Measurements from ENCODE around the gene METTL6.
"Not testable (repeated sequence)": the region's sequence is repeated elsewhere in the genome, so short reads cannot be mapped to it uniquely, and the experiment has no call there.

The METTL6 gene

DNA sequence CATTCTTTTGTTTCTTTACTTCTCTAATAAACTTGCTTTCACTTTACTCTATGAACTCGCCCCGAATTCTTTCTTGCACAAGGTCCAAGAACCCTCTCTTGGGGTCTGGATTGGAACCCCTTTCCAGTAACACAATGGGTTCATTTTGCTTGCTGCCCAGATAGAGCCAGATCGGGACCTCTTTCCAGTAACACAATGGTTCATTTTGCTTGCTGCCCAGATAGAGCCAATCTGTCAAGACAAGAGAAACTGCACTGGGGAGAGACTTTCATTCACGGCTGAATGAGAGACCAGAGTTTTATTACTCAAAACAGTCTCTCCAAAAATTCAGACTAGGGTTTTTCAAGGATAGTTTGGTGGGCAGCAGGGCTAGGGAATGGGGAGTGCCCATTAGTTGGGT, 25.4 kb downstream of the METTL6 start:
- DNase-seq: no peak

GRCh38 chr3:15399970-15400369, 27.4 kb downstream of the METTL6 start:
- DNase-seq: no peak

DNA sequence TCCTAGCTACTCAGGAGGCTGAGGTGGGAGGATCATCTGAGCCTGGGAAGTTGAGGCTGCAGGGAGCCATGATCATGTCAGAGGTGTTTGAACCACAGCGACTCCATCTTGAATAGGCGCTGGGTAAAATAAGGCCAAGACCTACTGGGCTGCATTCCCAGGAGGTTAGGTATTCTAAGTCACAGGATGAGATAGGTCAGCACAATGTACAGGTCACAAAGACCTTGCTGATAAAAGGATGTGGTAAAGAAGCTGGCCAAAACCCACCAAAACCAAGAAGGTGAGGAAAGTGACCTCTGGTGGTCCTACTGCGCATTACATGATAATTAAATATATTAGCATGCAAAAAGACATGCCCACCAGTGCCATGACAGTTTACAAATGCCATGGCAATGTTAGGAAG, 28.6 kb downstream of the METTL6 start:
- not testable (repeated sequence) for DNase-seq

- not testable (repeated sequence) for DNase-seq
Observed at GRCh38 chr3:15393252-15393651, 34.1 kb downstream of the METTL6 start.

DNA sequence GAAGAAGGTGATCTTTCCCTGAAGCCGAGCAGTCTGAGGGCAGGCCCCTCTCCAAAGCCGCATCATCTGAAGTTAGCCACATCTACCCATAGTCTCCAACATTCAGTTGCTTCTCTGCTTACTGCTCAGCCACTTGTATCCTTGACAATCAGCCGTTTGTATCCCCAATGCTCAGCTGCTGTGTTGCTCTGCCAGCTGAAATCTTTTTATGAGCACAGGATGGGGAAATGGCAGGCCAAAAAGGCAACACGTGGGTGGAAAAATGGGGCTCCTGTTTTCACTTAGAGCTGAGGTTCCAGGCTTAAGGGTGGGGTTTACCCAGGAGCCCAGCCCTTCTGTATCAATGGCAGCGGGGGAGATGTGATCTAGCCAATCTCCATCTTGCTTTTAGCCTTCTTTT, 36.3 kb downstream of the METTL6 start:
- no peak for DNase-seq

GRCh38 chr3:15390460-15390859, 36.9 kb downstream of the METTL6 start:
- DNase-seq: no peak

DNA sequence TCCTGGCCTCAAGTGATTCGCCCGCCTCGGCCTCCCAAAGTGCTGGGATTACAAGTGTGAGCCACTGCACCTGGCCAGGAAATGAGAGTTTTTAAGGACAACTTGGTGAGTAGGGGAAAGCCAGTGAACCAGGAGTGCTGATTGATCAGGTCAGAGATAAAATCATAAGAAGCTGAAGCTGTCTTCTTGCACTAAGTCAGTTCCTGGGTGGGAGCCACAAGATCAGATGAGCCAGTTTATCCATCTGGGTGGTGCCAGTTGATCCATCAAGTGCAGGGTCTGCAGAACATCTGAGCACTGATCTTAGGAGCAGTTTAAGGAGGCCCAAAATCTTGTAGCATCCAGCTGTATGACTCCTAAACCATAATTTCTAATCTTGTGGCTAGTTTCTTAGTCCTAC, 39.0 kb downstream of the METTL6 start:
- DNase-seq: not testable (repeated sequence)

DNA sequence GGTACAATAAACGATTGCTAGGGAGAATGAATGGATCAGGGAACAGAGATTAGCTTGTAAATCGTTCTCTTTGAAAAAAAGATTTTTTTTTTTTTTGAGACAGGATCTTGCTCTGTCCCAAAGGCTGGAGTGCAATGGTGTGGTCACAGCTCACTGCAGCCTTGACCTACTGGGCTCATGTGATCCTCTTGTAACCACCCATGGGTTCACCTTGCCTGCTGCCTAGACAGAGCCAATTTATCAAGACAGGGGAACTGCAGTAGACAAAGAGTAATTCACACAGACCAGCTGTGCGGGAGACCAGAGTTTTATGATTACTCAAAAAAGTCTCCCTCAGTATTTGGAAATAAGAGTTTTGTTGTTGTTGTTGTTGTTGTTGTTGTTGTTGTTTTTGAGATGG, 39.6 kb downstream of the METTL6 start:
- DNase-seq: no peak

- no peak for DNase-seq
Observed at GRCh38 chr3:15387171-15387581, 40.2 kb downstream of the METTL6 start.

GRCh38 chr3:15386654-15386955, 40.7 kb downstream of the METTL6 start:
- DNase-seq: not testable (repeated sequence)

- no peak for DNase-seq
Observed at GRCh38 chr3:15385901-15386653, 41.3 kb downstream of the METTL6 start.

DNA sequence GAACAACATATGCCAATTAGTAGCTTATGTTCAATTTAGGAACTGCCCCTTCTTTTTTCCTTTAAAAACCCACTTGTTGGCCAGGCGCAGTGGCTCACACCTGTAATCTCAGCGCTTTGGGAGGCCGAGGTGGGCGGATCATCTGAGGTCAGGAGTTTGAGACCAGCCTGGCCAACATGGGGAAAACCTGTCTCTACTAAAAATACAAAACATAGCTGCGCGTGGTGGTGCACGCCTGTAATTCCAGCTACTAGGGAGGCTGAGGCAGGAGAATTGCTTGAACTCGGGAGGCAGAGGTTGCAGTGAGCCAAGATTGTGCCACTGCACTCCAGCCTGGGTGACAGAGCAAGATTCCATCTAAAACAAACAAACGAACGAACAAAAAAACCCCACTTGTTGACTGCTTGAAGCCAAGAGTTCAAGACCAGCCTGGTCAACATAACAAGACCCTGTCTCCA, 42.1 kb downstream of the METTL6 start:
- not testable (repeated sequence) for DNase-seq

GRCh38 chr3:15384510-15385237, 42.7 kb downstream of the METTL6 start:
- no peak for DNase-seq

- DNase-seq: no peak
Observed at GRCh38 chr3:15382405-15382923, 44.9 kb downstream of the METTL6 start.

DNA sequence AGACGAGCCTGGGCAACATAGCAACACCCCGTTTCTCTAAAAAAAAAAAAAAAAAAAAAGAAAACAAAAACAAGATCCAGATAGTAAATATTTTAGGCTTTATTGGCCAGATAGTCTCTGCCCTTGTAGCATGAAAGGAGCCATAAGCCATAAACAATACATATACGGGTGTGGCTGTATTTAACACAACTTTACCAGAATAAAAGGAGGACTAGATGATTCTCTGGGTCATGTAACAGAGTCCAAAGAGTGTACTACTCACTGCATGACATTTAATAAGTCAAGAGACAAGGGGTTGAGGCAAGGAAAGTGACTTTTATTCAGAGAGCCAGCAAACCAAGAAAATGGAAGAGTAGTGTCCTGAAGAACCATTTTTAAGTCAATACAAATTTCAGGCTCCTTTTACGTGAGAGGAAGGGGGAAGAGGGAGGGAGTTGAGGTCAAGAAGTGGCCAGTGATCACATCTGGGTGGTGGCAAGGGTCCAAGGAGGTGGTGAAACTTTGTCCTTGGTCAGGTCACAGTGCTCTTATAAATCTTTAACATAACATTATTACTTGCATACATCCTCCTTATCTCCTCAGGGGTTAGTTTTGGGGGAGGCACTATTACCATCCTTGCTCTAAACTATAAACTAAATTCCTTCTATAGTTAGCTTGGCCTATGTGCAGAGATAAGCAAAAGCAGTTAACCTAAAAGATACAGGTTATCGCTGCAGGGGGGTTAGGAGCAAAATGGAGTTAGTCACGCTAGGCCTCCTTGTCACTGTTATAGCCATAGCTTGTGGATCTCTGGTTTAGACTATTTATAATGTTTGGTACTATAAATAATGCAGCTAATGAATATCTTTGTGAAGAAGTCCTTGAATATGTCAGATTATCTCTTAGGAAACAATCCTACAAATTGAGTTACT, 46.1 kb downstream of the METTL6 start:
- no peak for DNase-seq

DNA sequence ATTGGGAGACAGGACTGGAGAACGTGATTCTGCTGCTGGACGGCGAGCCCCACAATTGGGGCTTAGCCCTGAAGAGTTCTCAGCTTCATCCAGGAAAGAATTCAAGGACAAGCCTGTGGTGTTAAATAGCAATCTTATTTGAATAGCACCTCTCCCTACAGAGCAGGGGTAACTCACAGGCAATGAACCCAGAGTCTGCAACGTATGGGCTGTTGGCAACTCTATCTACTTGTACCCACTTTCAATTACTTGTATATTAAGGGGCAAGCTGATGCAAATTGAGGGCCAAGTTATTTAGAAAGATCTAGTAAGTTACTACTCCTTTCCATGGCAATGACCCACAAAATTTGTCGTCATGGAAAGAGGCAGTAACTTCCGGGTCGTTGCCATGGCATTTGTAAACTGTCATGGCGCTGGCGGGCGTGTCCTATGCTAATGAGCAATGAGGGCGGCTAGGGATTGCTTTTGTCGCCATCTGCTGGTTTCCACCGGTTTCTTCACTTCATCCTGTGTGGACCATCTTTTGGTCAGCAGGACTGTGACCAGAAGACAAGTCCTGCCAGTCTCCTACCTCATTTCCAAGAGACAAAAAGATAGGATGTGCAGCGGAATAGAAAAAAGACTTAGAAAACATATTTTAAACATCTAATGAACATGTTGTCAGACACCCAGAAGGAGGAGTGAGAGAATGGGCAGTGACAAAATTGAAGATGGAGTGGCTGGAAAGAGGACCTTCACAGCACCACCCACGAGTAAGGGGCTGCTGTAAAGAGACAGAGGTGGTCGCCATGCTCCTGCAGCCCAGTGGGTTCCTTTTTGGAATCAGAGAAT, 49.2 kb downstream of the METTL6 start:
- DNase-seq: peak; percentile 94

DNA sequence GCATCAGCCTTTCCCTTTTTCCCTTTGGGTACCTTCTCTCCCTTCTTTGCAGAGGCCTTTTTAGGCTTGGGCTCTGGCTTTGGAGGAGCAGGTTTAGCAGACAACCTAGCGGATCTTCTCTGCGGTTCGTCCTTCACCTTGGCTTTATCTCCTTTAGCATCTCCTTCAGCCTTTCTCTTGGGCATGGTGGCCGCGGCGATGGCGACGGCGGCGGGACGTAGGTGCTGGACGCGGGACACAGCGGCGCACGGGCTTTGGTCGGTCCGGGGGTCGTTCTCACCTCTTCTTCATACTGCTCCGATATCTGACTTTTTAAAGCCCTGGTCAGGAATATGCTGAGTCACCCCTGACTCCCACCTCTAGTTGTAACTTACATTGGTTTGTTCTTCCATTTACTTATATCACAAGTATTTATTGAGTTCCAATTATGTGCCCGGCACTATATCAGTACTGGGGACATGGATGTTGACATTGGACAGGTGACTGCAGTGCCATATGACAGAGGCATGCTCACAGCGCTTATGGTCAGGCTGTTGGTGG, 51.8 kb downstream of the METTL6 start:
- no peak for DNase-seq

GRCh38 chr3:15372918-15373317, 54.4 kb downstream of the METTL6 start:
- DNase-seq: no peak

GRCh38 chr3:15368561-15369135, 58.7 kb downstream of the METTL6 start:
- no peak for DNase-seq

- DNase-seq: no peak
Observed at GRCh38 chr3:15367059-15367458, 60.3 kb downstream of the METTL6 start.

GRCh38 chr3:15364078-15364477, 63.3 kb downstream of the METTL6 start:
- not testable (repeated sequence) for DNase-seq
